Hematopoietic multipotent progenitor cell treated with erythropoietin and hydrocortisone succinate and interleukin-3 and kit ligand, for 17 days (in vitro differentiated cells): ENCODE data around the gene DONSON.

Source experiments
- DNase-seq: peaks from one replicate; pipeline ENCODE4 v3.0.0-alpha.2; 2015; ENCODE audit warnings: low spot score

DONSON gene

DNA sequence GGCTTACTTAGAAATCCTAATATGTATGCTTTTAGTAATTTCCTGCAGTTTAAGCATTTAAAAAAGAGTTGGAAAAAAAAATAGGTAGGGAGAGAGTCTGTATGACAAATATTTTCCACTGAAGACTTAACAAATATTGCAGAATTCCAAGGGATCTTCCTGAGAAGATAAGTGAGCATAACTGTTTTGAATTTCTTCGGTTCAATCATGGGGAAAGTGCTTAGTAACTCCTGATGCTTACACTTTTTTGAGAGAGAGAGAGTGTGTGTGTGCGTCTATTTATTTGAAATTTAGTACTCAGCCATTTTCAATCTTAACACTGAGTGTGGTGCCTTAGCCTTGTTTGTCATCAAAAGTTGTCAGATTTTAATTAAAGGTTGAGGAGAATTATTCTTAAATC lies 27.1 kb downstream of the DONSON start:
- DNase-seq: no peak

DNA sequence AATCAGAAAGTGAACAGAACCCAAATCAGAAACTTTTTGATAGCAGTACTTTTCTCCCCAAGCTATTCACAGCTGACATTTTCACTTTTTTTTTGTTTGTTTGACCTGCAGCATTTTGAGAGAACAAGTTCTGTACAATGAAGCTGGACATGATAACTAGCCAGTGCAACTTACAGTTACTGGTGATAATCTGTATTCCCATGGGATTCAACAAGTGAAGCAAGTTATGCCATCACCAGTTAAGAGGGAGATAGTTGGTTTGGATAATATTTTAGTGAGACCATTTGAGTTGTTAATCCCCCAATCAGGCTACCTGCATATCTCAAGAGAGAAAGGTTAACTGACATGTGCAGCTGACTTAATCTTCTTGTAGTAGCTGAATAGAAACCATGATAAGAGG lies 27.5 kb downstream of the DONSON start:
- DNase-seq: no peak

DNA sequence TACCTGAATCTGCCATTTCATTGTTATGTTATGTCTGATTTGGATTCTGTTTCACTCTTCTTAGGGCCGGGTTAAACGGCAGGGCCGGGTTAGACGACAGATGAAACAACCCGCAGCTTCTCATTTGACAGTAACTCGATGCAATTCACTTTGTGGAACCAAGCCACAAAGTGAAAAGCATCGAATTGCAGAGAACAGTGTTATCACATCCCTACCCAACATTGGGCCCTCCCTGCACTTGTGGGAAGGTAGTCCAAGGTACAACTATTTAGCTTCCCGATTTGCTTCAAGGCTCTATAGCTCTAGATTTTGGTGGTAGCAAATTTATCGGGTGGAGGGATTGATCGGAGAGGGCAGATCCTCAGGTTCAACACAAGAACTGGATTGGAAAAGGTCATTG lies 28.7 kb downstream of the DONSON start:
- no peak for DNase-seq

DNA sequence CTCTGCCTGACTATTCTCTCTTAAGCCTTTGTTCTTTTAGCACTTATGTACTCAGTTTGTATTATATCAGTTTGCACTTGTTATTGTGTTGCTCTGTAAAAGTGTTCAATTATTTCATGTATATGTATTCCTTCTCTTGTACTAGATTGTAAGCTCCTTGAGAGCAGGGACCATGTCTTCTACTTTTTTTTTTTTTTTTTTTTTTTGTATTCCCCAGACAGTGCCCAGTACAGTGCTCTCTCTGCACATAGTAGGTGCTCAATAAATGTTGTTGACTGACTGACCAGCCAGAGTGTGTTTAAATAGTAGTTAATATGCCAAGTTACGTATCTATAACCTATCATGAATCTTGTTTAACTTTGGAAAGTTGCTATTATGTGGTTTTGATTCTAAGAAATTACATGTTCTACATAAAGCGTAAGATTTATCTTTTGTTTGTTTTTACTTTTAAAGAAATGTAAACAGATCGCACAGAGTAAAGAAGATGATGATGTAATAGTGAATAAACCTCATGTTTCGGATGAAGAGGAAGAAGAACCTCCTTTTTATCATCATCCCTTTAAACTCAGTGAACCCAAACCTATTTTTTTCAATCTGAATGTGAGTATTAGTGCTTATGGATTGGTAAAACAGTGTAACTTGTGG lies 29.6 kb downstream of the DONSON start:
- no peak for DNase-seq

DNA sequence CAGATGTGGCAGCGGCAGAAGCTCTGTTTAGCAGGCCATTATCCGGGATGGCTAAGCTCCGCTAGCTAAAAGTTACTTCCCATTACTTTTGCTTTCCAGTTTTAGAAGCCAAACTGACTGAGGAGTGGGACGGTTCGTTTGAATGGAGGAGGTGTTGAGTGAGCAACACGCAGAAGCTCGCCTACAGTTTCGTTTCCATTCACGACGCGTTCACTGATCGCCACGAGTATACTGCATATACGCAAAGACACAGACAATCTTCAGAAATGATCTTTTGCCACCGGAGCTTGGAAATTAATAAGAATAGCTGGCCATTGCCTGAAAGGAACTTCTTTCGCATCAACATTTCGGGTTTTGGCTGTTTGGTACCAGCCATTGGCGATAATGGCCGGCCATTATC lies 31.0 kb downstream of the DONSON start:
- no peak for DNase-seq

DNA sequence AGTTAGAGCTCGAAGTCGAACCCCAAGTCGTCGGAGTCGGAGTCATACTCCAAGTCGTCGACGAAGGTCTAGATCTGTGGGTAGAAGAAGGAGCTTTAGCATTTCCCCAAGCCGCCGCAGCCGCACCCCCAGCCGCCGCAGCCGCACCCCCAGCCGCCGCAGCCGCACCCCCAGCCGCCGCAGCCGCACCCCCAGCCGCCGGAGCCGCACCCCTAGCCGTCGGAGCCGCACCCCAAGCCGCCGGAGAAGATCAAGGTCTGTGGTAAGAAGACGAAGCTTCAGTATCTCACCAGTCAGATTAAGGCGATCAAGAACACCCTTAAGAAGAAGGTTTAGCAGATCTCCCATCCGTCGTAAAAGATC lies 33.5 kb downstream of the DONSON start:
- no peak for DNase-seq

DNA sequence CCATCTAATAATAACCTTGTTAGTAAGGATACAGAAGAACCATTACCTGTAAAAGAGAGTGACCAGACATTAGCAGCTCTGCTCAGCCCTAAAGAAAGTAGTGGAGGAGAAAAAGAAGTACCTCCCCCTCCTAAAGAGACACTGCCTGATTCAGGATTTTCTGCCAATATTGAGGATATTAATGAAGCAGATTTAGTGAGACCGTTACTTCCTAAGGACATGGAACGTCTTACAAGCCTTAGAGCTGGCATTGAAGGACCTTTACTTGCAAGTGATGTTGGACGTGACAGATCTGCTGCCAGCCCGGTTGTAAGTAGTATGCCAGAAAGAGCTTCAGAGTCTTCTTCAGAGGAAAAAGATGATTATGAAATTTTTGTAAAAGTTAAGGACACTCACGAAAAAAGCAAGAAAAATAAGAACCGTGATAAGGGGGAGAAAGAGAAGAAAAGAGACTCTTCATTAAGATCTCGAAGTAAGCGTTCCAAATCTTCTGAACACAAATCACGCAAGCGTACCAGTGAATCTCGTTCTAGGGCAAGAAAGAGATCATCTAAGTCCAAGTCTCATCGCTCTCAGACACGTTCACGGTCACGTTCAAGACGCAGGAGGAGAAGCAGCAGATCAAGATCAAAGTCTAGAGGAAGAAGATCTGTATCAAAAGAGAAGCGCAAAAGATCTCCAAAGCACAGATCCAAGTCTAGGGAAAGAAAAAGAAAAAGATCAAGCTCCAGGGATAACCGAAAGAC lies 34.1 kb downstream of the DONSON start:
- DNase-seq: no peak

DNA sequence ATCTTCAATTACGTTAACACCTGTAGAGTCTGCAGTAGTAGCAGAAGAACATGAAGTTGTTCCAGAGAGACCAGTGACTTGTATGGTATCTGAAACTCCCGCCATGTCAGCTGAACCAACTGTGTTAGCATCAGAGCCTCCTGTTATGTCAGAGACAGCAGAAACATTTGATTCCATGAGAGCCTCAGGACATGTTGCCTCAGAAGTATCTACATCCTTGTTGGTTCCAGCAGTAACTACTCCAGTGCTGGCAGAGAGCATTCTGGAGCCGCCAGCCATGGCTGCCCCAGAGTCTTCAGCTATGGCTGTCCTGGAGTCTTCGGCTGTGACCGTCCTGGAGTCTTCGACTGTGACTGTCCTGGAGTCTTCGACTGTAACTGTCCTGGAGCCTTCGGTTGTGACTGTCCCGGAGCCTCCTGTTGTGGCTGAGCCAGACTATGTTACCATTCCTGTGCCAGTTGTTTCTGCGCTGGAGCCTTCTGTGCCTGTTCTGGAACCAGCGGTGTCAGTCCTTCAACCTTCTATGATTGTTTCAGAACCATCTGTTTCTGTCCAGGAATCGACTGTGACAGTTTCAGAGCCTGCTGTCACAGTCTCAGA lies 35.4 kb downstream of the DONSON start:
- no peak for DNase-seq

DNA sequence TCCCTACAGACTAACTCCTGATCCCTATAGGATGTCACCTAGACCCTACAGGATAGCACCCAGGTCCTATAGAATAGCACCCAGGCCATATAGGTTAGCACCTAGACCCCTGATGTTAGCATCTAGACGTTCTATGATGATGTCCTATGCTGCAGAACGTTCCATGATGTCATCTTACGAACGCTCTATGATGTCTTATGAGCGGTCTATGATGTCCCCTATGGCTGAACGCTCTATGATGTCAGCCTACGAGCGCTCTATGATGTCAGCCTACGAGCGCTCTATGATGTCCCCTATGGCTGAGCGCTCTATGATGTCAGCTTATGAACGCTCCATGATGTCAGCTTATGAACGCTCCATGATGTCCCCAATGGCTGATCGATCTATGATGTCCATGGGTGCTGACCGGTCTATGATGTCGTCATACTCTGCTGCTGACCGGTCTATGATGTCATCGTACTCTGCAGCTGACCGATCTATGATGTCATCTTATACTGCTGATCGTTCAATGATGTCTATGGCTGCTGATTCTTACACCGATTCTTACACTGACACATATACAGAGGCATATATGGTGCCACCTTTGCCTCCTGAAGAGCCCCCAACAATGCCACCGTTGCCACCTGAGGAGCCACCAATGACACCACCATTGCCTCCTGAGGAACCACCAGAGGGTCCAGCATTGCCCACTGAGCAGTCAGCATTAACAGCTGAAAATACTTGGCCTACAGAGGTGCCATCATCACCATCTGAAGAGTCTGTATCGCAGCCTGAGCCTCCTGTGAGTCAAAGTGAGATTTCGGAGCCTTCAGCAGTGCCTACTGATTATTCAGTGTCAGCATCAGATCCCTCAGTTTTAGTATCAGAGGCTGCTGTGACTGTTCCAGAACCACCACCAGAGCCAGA lies 36.1 kb downstream of the DONSON start:
- DNase-seq: no peak

DNA sequence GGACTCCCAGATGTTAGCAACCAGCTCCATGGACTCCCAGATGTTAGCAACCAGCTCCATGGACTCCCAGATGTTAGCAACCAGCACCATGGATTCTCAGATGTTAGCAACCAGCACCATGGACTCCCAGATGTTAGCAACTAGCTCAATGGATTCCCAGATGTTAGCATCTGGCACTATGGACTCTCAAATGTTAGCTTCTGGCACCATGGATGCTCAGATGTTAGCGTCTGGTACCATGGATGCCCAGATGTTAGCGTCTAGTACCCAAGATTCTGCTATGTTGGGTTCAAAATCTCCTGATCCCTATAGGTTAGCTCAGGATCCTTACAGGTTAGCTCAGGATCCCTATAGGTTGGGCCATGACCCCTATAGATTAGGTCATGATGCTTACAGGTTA lies 36.8 kb downstream of the DONSON start:
- no peak for DNase-seq

DNA sequence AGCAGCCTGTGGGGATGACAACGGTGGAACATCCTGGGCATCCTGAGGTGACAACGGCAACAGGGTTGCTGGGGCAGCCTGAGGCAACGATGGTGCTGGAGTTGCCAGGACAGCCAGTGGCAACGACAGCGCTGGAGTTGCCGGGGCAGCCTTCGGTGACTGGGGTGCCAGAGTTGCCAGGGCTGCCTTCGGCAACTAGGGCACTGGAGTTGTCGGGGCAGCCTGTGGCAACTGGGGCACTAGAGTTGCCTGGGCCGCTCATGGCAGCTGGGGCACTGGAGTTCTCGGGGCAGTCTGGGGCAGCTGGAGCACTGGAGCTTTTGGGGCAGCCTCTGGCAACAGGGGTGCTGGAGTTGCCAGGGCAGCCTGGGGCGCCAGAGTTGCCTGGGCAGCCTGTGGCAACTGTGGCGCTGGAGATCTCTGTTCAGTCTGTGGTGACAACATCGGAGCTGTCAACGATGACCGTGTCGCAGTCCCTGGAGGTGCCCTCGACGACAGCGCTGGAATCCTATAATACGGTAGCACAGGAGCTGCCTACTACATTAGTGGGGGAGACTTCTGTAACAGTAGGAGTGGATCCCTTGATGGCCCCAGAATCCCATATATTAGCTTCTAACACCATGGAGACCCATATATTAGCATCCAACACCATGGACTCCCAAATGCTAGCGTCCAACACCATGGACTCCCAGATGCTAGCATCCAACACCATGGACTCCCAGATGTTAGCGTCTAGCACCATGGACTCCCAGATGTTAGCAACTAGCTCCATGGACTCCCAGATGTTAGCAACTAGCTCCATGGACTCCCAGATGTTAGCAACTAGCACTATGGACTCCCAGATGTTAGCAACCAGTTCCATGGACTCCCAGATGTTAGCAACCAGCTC lies 37.5 kb downstream of the DONSON start:
- DNase-seq: no peak

DNA sequence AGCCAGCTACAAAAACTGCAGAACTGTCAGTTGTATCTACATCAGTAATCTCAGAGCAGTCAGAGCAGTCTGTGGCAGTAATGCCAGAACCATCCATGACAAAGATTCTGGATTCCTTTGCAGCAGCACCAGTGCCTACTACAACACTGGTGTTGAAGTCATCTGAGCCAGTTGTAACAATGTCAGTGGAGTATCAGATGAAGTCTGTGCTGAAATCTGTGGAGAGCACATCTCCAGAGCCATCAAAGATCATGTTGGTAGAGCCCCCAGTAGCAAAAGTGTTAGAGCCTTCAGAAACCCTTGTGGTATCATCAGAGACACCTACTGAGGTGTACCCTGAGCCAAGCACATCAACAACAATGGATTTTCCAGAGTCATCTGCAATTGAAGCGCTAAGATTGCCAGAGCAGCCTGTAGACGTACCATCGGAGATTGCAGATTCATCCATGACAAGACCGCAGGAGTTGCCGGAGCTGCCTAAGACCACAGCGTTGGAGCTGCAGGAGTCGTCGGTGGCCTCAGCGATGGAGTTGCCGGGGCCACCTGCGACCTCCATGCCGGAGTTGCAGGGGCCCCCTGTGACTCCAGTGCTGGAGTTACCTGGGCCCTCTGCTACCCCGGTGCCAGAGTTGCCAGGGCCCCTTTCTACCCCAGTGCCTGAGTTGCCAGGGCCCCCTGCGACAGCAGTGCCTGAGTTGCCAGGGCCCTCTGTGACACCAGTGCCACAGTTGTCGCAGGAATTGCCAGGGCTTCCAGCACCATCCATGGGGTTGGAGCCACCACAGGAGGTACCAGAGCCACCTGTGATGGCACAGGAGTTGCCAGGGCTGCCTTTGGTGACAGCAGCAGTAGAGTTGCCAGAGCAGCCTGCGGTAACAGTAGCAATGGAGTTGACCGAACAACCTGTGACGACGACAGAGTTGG lies 38.4 kb downstream of the DONSON start:
- DNase-seq: no peak

DNA sequence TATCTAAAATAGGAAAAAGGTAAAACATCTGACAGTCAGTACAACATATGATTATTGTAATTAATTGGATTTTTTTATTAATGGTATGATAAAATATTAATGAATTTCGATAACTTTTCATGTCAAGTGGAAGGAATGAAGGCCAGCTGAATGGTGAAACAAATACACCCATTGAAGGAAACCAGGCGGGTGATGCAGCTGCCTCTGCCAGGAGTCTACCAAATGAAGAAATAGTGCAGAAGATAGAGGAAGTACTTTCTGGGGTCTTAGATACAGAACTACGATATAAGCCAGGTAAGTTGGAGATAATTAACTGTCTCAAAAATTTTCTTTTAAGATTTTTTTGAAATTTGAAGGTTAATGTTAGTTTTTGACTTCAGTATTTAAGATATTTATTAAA lies 42.4 kb downstream of the DONSON start:
- no peak for DNase-seq

DNA sequence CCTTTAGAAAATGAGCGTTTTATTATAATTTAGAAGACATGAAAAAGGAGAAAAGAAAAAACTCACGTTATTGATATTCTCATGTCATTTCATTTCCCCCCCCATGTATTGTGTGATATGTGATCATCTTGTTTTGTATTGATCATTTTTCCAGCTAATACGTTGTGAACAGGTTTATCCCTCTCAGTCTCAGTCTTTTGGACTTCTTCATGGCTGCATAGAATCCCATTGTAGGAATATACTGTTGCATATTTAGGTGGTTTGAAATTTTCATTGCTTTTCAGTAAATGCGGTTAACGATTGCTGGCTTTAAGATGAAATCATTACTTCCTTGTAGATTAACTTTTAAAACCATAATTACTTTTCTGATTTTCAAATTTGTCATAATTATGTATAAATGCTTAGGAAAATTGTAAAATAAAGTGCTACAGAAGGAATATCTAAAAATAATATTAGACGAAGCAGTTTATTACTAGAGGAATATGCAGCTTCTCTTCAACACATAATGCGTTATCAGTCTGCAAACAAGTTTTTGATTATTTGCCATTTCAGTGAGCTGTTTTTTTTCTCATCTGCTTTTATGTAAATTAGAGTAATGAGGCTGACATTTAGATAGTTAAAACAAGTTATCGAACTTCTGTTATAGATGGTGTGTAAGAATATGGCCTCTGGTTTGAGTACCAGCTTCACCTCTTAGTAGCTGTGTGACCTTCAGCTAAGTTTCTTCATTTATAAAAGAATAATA lies 43.9 kb downstream of the DONSON start:
- DNase-seq: peak; percentile 64

DNA sequence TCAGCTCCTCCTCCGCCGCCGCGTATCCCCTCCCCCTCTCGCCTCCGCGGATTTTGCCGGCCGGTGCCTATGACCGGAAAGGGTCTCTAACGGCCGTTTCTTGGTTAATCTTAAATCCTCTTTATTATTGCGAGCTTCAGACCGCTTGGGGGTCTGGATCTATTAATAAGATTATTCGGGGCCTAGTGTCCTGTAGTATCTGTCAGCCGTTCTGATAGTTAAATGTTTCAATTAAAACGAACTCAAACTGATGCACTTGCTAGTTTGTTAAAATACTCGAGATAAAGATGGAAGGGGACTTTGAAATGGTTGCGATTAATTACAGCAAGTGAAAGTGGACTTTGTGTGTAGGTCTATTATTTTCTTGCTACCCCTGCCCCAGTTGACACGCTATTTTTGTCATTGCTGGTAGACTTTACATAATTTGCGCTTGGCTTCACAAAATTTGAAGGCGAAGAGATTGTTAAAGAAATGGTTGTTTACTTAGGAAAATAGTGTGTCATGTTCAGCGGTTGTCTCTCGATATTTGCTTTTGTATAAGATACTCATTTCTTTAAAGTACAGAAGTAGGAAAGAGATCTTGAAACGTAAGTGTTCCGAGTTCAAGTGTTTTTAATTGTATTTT lies 44.9 kb downstream of the DONSON start:
- DNase-seq: no peak

DNA sequence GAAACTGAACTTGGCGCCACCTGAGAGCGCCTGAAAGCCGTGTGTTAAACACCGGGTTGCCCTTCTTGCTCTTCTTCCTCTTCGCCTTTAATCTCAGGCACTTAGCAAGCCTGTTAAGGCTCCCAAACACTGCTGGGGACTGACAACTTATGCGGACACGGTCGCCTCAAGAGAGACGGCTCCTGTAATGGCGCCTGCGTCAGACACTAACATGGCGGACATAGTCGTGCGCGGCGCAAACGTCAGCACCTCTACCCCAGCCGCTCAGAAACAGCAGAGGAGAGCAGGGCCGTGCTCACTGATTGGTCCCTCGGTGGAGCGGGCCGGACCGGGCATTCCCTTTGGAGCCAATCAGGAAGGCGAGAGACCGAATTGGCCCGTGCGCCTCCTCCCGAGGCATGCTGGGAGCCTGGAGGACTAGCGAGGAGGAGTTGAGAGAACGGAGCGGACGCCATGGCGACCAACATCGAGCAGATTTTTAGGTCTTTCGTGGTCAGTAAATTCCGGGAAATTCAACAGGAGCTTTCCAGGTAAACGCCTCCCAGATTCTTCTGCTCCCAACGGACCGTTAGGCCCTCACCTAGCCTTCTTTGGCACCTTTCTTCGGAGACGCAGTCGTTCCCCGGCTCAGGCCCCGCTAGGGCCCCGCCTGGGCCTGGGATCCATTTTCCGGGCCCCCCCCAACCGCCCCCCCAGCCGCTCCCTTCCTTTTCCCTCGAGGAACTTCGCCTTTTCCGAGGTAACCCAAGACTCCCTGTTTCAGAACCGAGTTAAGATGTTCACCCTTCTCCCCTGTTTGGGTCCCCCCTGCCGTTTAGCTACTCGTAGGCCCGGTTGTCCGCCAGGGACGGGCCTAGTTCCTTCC lies 45.6 kb downstream of the DONSON start, which contains the start of gene SON:
TSS of gene SON (plus strand) at position 399 of the 865 bp plus-strand sequence. CDS start at position 454, 55 bp downstream.
- peak; percentile 98 for DNase-seq

DNA sequence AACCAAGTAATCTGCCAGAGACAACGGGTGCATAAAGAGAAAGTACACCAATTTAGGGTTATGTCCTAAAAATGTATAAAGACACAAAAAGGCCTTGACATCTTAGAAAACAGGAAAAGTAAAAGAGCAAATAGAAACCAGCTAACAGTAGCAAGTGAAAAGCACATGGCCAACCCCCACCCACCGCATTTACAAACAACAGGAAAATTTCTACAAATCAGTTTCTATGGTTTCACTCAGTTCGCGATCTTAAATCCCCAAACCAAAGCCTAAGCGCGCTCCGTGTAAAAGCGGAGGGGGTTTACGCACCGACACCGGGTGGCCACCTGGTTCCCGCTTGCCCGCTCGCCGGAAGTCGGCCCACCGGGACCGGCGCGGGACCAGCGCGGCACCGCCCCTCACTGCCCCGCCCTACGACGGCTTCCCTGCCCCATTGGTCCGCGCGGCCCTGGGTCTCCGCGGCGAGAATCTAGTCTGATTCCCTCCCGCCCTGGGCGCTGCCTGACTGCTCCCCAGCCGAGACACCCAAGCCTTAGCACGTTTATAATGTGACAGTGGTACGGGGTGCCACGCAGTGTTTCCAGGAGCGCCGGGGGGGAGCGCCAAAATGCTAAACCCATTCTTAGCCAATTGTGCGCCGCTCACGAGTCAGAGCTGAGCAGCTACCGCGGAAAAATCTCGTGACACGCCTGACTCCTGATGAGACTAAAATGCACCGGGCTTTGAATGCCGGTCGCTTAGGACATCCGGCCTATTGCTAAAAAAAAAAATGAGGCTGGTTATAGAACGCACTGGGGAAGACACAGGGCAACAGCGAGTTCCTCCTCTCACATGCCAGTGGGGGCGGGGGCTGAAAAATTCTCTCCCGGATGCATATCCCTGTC lies 46.5 kb downstream of the DONSON start, which contains the start of gene GART:
TSS of gene GART (minus strand) at position 362 of the 884 bp plus-strand sequence. CDS start 2,802 bp downstream, outside the sequence.
- peak; percentile 85 for DNase-seq
